Midbrain (tissue), 1 donor: Measurements from ENCODE around the gene ZNF683.
A peak's percentile ranks its signal among the peaks of the same experiment; 100 is the strongest.
"Not testable (repeated sequence)": the region's sequence is repeated elsewhere in the genome, so short reads cannot be mapped to it uniquely, and the experiment has no call there.

ENCODE experiments used
- DNase-seq: peaks from one replicate; lab custom pipeline; 2025; lab: John Stamatoyannopoulos, UW

Gene ZNF683

GRCh38 chr1:26372611-26373010 is at the start of gene ZNF683:
TSS of gene ZNF683 (minus strand) at chr1:26372750. CDS start at chr1:26368571, 4,179 bp downstream.
- DNase-seq = not testable (repeated sequence)

GRCh38 chr1:26419494-26419893 is 46.9 kb upstream of the ZNF683 start:
- no peak for DNase-seq

GRCh38 chr1:26418865-26419349 is 46.4 kb upstream of the ZNF683 start:
- DNase-seq = no peak

GRCh38 chr1:26417111-26417759 is 44.7 kb upstream of the ZNF683 start:
- DNase-seq = peak; percentile 47

- DNase-seq = no peak
Measured at GRCh38 chr1:26413031-26413430, 40.5 kb upstream of the ZNF683 start.

- DNase-seq = no peak
Measured at GRCh38 chr1:26412180-26412840, 39.8 kb upstream of the ZNF683 start.

GRCh38 chr1:26411624-26412074 is 39.1 kb upstream of the ZNF683 start:
- no peak for DNase-seq

- DNase-seq = no peak
Measured at GRCh38 chr1:26410706-26411623, 38.4 kb upstream of the ZNF683 start, which contains the start of gene LIN28A. TSS of gene LIN28A (plus strand) at chr1:26410817. CDS start at chr1:26410892, 75 bp downstream.

GRCh38 chr1:26409191-26409807 is 36.7 kb upstream of the ZNF683 start:
- DNase-seq = no peak

- peak; percentile 82 for DNase-seq
Measured at GRCh38 chr1:26408604-26409003, 36.1 kb upstream of the ZNF683 start.

GRCh38 chr1:26405281-26405915 is 32.8 kb upstream of the ZNF683 start:
- DNase-seq = no peak

- no peak for DNase-seq
Measured at GRCh38 chr1:26404641-26405040, 32.1 kb upstream of the ZNF683 start.

GRCh38 chr1:26403656-26404055 is 31.1 kb upstream of the ZNF683 start:
- no peak for DNase-seq

GRCh38 chr1:26401891-26402290 is 29.3 kb upstream of the ZNF683 start:
- DNase-seq = no peak

GRCh38 chr1:26399034-26399433 is 26.5 kb upstream of the ZNF683 start:
- DNase-seq = no peak

GRCh38 chr1:26395754-26396153 is 23.2 kb upstream of the ZNF683 start:
- DNase-seq = no peak

- DNase-seq = peak; percentile 18
Measured at GRCh38 chr1:26391450-26391849, 18.9 kb upstream of the ZNF683 start.

GRCh38 chr1:26389604-26390247 is 17.2 kb upstream of the ZNF683 start:
- DNase-seq = no peak

- no peak for DNase-seq
Measured at GRCh38 chr1:26388791-26389445, 16.4 kb upstream of the ZNF683 start.

- DNase-seq = no peak
Measured at GRCh38 chr1:26387447-26387846, 14.9 kb upstream of the ZNF683 start.
